Measurements from ENCODE around the gene PRKAG2. TPM values are rescaled to one million over a fixed set of nuclear protein-coding genes. Genes with fewer than 3 reads are reported as not detected.

The PRKAG2 gene
- total and polyA plus RNA-seq, 9 donors: 9.3 to 37.7 (median 22.6) TPM

DNA sequence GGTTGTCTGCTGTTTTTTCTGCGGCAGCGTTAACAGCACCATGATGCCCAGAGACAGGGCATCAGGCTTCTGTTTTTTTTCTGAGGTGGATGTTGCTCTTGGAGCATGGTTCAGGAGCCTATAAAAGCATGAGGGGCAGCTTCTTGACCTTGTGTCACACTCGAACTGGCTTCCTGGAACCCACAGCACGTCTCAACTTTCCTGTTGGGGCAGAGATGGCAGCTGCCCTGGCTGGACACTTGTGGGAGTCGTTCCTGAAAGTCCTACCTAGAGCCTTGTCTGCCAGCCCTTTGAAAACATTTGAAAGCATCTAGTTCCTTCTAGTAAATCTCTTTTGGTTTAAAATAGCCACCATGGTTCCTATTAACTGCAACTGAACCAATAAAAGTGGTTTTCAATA lies 28.9 kb upstream of the PRKAG2 start:
- H3K27ac ChIP-seq: no peak overlapping the region
- intact Hi-C loops (cut with DNase I): no loop called here
- no peaks in the 10 kb centered on the region for H3K36me3 ChIP-seq
- no peaks in the 10 kb centered on the region for H3K9me3 ChIP-seq
- no peak for DNase-seq
- H3K4me3 ChIP-seq: no peak overlapping the region
- H3K27me3 ChIP-seq: no peaks in the 10 kb centered on the region
- H3K4me1 ChIP-seq (ENCODE audit: insufficient read depth): no peaks in the 10 kb centered on the region
- 45 to 52% (median 49%) methylated on average over 5 of the region's 5 CpGs for WGBS, 3 donors
- no peak for TF ChIP-seq POLR2A (IDR thresholded peaks at IDR 0.05)
- TF ChIP-seq EP300 (IDR thresholded peaks at IDR 0.05): no peak
- TF ChIP-seq, protein P1, sequence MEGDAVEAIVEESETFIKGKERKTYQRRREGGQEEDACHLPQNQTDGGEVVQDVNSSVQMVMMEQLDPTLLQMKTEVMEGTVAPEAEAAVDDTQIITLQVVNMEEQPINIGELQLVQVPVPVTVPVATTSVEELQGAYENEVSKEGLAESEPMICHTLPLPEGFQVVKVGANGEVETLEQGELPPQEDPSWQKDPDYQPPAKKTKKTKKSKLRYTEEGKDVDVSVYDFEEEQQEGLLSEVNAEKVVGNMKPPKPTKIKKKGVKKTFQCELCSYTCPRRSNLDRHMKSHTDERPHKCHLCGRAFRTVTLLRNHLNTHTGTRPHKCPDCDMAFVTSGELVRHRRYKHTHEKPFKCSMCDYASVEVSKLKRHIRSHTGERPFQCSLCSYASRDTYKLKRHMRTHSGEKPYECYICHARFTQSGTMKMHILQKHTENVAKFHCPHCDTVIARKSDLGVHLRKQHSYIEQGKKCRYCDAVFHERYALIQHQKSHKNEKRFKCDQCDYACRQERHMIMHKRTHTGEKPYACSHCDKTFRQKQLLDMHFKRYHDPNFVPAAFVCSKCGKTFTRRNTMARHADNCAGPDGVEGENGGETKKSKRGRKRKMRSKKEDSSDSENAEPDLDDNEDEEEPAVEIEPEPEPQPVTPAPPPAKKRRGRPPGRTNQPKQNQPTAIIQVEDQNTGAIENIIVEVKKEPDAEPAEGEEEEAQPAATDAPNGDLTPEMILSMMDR (IDR thresholded peaks at IDR 0.05): no peak

DNA sequence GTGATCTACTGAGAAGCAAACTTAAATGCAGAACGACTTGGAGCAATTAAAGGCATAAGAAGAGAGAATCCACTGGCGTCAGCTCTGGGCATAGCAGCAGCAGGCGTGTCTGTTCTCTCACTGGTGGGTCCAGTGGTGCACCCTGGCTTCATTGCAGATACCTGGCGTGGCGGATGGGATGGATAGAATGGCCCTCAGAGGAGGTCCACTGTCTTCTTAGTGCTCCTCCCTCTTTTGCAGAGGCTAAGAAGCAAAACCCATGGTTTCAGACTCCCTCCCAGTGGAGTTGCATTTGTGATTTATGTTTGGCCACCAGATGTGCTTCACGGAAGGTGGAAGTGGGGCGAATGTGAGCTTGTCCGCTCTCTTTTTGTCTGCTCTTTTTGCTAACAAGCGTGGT lies 28.4 kb upstream of the PRKAG2 start:
- WGBS, 3 donors: 54 to 61% (median 54%) methylated on average over 9 of the region's 9 CpGs
- intact Hi-C loops (cut with DNase I): no loop called here
- TF ChIP-seq POLR2A (IDR thresholded peaks at IDR 0.05) (no peak), EP300 (IDR thresholded peaks at IDR 0.05) (no peak)
- TF ChIP-seq, protein P1 (IDR thresholded peaks at IDR 0.05): no peak
- H3K27me3 ChIP-seq: no peaks in the 10 kb centered on the region
- H3K27ac ChIP-seq: no peak overlapping the region
- no peak for DNase-seq
- H3K4me1 ChIP-seq (ENCODE audit: insufficient read depth): no peaks in the 10 kb centered on the region
- H3K4me3 ChIP-seq: no peak overlapping the region
- no peaks in the 10 kb centered on the region for H3K36me3 ChIP-seq
- H3K9me3 ChIP-seq: no peaks in the 10 kb centered on the region

DNA sequence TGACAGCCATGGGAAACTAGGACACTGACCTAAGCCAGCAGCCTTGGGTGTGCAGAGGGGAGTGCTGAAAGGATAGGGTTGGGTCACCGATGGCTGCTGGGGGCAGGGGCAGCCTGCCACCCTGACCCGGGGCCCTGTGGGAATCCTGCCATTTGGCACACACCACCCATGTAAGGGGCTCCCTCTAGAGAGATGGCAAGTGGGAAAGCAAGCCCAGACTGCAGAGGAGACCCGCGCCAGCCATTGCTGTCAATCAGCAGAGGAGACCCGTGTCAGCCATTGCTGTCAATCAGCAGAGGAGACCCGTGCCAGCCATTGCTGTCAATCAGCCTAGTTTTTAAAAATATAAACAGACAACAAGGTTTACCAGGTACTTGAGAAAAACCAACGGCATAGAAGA lies 27.4 kb upstream of the PRKAG2 start:
- WGBS, 3 donors: 80 to 89% (median 85%) methylated on average over 7 of the region's 7 CpGs
- Histone ChIP-seq H3K4me1 (ENCODE audit: insufficient read depth) (no peaks in the 10 kb centered on the region), H3K27me3 (no peaks in the 10 kb centered on the region), H3K4me3 (no peak overlapping the region), H3K36me3 (no peaks in the 10 kb centered on the region), H3K27ac (no peak overlapping the region), H3K9me3 (no peaks in the 10 kb centered on the region)
- no peak for TF ChIP-seq POLR2A (IDR thresholded peaks at IDR 0.05)
- TF ChIP-seq, protein P1 (IDR thresholded peaks at IDR 0.05): no peak
- no peak for TF ChIP-seq EP300 (IDR thresholded peaks at IDR 0.05)
- DNase-seq: no peak
- intact Hi-C loops (cut with DNase I): no loop called here

DNA sequence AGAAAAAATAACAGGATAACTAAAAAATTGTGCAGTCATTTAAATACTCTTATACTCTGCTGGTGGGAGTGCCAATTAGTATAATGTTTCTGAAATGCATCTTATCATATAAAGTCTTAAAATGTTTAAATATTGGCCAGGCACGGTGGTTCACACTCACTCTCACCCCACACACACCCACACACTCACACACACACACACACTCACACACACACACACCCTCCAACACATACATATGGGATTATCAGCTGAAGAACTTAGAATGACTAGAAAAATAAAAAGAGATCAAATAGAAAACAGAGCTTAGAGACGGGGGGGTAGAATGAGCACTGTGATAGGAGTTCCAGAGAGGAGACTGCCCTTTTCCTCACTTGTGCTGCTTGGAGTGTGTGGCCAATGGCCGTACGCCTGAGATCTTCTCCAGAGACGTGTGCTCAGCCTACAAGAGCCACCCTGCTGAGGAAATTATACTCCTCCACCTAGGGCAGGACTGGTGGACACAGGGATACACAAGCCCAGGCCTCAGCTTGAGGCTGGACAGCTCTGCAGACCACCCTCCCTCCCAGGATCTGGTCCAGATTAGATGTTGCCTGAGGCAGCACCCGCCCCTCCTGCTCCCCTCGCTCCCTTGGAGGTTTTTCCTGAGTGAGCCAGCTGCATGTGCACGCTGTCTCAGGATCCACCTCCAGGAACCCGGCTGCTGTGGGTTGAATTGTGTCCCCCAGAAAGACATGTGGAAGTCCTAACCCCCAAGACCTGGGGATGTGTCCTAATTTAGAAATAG lies 26.5 kb upstream of the PRKAG2 start:
- H3K27ac ChIP-seq: no peak overlapping the region
- WGBS, 3 donors: 60 to 71% (median 65%) methylated on average over 9 of the region's 9 CpGs
- H3K4me3 ChIP-seq: no peak overlapping the region
- no peaks in the 10 kb centered on the region for H3K9me3 ChIP-seq
- H3K36me3 ChIP-seq: no peaks in the 10 kb centered on the region
- no peaks in the 10 kb centered on the region for H3K27me3 ChIP-seq
- intact Hi-C loops (cut with DNase I): no loop called here
- TF ChIP-seq, protein P1 (IDR thresholded peaks at IDR 0.05): no peak
- no peak for DNase-seq
- no peaks in the 10 kb centered on the region for H3K4me1 ChIP-seq (ENCODE audit: insufficient read depth)
